Measurements from ENCODE around the gene ASZ1. TPM values are rescaled to one million over a fixed set of nuclear protein-coding genes. Genes with fewer than 3 reads are reported as not detected.

Gene ASZ1
- total RNA-seq, result not detected in 2 replicates

GRCh38 chr7:117427258-117427701 is at the start of gene ASZ1:
TSS of gene ASZ1 (minus strand) at chr7:117427493. CDS start at chr7:117427460, 33 bp downstream.

GRCh38 chr7:117322741-117323304 is 104.5 kb downstream of the ASZ1 start, which contains the start of gene WNT2:
TSS of gene WNT2 (minus strand) at chr7:117323058. CDS start at chr7:117322989, 69 bp downstream.

Other genes starting within 250 kb of the ASZ1 start
- gene WNT2, start 104.4 kb downstream of the ASZ1 start, total RNA-seq, result not detected in 2 replicates
- not detected in 2 replicates for gene CFTR, start 52.5 kb upstream of the ASZ1 start, total RNA-seq

All from airway epithelial cell (primary cell).